Stimulated activated CD4-positive, alpha-beta T cell treated with anti-CD3 and anti-CD28 coated beads, Interleukin-2, amount 100 ng/mL, for 48 hours (primary cell): Measurements from ENCODE around the gene ZBTB18.
"Not testable (repeated sequence)": the region's sequence is repeated elsewhere in the genome, so short reads cannot be mapped to it uniquely, and the experiment has no call there.

Experiments used
- DNase-seq, 2 donors: peaks; one replicate each; pipeline ENCODE4 v3.0.0-alpha.2; 2020

The ZBTB18 gene

GRCh38 chr1:244050835-244051444, at the start of gene ZBTB18:
Gene ZBTB18 (plus strand): TSS chr1:244051283. CDS start chr1:244051432, 149 bp downstream.
- DNase-seq = no peak

- no peak for DNase-seq
Observed at GRCh38 chr1:244002721-244003120, 48.4 kb upstream of the ZBTB18 start.

- no peak for DNase-seq
Observed at GRCh38 chr1:244005455-244005854, 45.6 kb upstream of the ZBTB18 start.

GRCh38 chr1:244006381-244006901, 44.6 kb upstream of the ZBTB18 start:
- no peak for DNase-seq

- DNase-seq = no peak
Observed at GRCh38 chr1:244006961-244007360, 44.1 kb upstream of the ZBTB18 start.

- DNase-seq = peak; percentile 22 to 37
Observed at GRCh38 chr1:244010191-244010590, 40.9 kb upstream of the ZBTB18 start.

GRCh38 chr1:244010703-244011123, 40.4 kb upstream of the ZBTB18 start:
- no peak for DNase-seq

GRCh38 chr1:244011271-244011670, 39.8 kb upstream of the ZBTB18 start:
- DNase-seq = no peak

- DNase-seq = no peak
Observed at GRCh38 chr1:244011786-244012185, 39.3 kb upstream of the ZBTB18 start.

- DNase-seq = no peak
Observed at GRCh38 chr1:244012202-244012601, 38.9 kb upstream of the ZBTB18 start.

GRCh38 chr1:244013100-244013499, 38.0 kb upstream of the ZBTB18 start:
- DNase-seq = no peak

GRCh38 chr1:244014862-244015261, 36.2 kb upstream of the ZBTB18 start:
- not testable (repeated sequence) for DNase-seq

GRCh38 chr1:244019982-244020485, 31.0 kb upstream of the ZBTB18 start:
- DNase-seq = no peak

- DNase-seq = no peak
Observed at GRCh38 chr1:244021427-244021826, 29.7 kb upstream of the ZBTB18 start.

- no peak for DNase-seq
Observed at GRCh38 chr1:244022311-244022710, 28.8 kb upstream of the ZBTB18 start.

GRCh38 chr1:244022864-244023440, 28.1 kb upstream of the ZBTB18 start:
- DNase-seq = no peak

GRCh38 chr1:244027491-244028145, 23.5 kb upstream of the ZBTB18 start:
- no peak for DNase-seq

- no peak for DNase-seq
Observed at GRCh38 chr1:244028701-244029100, 22.4 kb upstream of the ZBTB18 start.

- no peak for DNase-seq
Observed at GRCh38 chr1:244029124-244029523, 22.0 kb upstream of the ZBTB18 start.

- DNase-seq = no peak
Observed at GRCh38 chr1:244030481-244031040, 20.5 kb upstream of the ZBTB18 start.

GRCh38 chr1:244035358-244035757, 15.7 kb upstream of the ZBTB18 start:
- no peak for DNase-seq

GRCh38 chr1:244037252-244037651, 13.8 kb upstream of the ZBTB18 start:
- no peak for DNase-seq

- no peak for DNase-seq
Observed at GRCh38 chr1:244041466-244042120, 9.5 kb upstream of the ZBTB18 start.
